NCI-H446 (cell line): ENCODE results near the gene EPB41L4B.
"Not testable (repeated sequence)": the region's sequence is repeated elsewhere in the genome, so short reads cannot be mapped to it uniquely, and the experiment has no call there.

Source experiments
- DNase-seq, 2 experiments: peaks; one replicate each; lab custom pipeline; 2025; lab: John Stamatoyannopoulos, UW

EPB41L4B gene

DNA sequence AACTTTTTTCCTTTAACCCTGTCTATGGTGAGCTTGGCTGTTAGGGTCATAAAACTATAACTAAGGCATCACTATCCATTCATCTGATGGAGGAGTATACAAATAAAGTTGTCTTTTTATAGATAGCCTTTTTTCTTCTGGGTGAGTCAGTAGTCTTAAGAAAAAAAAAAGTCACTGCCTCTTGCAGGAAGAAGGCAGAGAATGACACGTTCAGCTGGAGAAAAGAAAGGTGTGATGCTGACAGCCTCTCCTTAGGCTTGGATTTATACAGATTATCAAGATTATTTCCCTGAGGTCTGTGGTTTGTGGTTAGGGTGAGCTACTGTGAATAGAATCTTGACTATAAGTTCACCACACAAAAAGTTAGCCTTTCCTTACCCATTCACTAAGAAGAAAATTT, 23.0 kb downstream of the EPB41L4B start:
- DNase-seq, result no peak

DNA sequence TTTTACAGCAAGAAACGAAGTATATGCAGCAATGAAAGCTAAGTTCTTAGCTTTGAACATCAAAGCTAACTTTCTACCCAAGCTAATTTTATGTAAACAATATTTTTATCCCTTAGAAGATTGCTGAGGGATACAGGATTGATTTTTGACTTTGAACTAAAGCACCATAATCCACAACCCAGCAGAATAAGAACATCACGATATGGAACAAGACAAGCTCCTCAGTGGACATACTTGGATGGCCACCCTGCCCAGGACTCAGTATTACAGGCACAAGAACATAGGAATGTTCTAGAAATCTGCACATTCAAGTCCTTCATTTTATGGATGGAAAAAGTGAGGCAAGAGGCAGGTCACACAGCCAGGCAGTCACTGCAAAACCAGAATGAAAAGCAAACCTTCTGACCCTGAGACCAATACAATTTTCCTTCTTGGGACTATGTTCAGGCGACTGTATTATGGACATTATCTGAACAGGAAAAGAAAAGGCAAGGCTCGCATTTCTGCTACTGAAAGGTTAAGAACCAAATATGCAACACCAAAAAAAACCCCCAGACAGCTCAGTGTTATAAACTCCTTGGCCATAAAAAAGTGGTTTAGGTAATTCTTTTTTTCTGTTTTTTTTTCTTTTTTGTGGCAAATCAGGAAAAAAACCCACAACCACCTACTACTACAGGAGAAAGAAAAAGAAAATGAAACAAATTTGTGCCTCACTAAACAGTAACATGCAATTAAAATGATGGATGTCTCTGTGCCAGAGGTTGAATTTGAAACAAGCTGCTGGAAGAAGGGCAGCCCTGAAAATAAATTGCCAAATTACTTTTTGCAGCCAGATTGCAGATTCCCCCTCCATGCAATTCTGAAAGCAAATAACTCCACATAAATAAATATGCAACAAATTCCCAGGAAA, 25.4 kb downstream of the EPB41L4B start:
- no peak for DNase-seq

DNA sequence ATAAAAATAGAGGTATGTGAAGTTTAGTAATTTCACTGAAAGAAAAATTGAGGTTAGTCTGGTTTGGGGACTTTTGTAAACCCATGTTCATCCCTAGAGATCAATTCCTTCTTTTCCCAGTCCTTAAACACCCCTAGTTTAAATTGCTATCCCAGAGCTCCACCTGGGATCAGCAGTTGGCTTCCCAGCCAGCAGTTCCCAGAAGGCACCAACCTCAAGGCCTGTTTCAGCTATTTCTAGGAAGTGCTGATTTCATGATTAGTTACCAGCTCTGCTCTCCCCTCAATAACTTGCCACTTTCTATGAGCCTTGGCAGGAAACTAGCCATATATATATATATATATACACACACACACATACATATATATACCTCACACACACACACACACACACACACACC, 30.5 kb downstream of the EPB41L4B start:
- no peak for DNase-seq

DNA sequence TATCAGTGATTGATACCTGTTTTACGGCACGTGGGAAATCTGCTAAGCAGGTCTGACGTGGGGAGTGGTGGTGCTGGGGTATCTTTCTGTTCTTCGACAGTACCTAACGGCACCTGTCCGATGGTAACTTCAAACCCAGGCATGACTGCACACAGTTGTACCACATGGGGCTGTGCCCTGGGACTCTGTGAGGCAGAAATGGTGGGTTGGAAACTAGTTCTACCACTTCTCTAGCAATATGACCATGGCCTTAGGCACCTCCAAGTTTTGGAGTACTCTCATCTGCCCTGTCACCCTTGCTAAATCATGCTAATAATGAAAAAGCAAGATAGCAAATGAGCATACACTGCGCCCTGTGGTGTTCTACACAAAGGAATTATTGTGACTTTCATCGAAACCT, 30.9 kb downstream of the EPB41L4B start:
- no peak for DNase-seq

DNA sequence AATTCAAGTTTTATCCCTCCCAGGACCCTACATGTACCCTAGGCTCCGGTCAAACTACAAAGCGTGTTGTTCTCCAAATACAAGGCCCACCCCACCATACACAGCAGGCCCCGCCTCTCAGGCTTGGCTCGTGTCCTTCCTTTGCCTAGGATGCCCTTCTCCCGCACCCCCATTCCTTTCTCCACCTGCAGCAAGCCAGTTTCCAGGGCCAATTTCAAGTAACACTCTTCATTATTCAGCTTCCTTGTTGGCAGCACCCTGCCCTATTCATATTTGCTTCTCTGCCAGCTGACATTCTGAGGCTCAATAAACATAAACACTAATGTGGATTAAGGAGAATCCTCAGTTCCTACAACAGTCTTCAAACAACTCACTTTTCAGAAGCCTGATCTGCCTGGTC, 31.7 kb downstream of the EPB41L4B start:
- DNase-seq, result no peak

DNA sequence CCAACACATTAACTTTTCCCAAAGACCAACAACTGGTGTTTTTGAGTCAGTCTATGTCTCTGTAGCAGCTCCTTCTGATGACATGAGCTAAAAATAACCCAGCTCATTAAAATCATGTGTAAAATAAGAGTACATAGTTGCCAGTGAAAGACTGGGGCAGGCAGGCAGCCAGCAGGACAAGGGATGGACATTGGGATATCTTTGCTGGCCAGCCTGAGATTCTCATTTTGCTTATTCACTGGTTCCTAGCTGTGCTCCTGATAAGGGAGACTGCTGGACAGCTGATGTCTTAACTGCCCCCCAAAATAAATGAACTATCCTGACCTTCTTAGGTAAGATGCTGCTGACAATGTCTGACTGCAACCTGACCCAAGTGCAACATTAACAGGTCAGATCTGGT, 33.9 kb downstream of the EPB41L4B start:
- no peak for DNase-seq

DNA sequence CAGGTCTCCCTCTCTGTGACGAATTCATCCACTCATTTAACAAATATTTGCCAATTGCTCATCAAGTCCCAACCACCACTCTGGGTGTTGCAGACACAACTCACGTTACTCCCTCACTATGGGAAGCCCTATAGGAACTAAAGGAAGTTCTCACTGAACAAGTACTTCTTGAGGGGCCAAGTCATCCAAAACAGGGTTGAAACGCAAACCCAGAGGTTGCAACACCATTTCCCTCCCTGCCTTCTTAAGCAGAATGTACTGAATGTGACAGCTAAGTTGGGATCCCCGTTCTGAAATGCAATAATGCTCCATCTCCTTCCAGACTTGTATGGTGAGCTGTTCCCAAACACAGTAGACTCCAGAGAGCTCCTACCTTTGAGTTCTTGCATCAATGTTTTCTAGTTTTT, 34.3 kb downstream of the EPB41L4B start:
- no peak for DNase-seq

DNA sequence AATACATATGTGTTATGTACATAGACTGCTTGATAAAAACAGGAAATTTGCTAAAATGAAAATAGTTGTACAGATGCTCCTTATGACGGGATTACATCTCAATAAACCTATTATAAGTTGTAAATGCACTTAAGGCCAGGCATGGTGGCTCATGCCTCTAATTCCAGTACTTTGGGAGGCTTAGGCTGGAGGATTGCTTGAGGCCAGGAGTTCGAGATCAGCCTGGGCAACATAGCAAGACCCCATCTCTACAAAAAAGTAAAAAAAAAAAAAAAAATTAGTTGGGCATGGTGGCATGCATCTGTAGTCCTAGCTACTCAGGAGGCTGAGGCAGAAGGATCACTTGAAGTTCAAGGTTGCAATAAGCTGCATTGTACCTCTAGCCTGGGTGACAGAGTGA, 37.2 kb downstream of the EPB41L4B start:
- not testable (repeated sequence) for DNase-seq

DNA sequence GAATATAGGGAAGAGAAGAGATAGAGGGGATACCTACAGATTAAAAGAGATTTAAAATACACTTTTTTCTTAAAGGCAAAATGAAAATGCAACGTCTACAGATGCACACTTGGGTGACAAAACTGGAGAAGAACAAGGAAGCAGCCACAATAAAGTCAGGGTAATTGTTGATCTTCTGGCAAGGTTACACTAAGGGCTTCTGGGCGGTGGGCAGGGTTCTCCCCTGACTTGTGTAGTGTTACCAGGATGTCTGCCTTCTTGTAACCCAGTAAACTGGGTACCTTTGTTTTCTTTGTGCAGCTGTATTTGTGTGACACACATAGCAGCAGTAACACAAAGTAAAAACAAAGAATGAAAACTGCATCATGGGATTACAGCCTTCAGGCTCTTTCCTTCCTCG, 37.8 kb downstream of the EPB41L4B start:
- DNase-seq, result no peak

DNA sequence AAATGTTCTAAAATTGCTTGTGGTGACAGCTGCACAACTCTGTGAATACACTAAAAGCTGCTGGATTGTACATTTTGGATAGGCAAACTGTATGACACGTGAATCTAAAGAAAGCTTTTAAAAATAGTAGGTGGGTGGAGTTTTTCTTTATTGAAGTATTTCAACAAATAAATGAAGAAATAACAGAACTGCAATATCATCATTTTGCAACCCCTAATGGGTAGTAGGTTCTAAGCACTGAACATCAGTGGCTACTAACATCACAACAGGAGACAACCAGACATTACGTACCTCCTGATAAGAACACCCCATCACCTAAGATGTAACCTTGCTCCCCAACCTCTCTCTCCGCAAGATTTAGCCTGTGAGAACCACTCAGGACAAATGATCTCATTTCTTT, 38.6 kb downstream of the EPB41L4B start:
- no peak for DNase-seq

DNA sequence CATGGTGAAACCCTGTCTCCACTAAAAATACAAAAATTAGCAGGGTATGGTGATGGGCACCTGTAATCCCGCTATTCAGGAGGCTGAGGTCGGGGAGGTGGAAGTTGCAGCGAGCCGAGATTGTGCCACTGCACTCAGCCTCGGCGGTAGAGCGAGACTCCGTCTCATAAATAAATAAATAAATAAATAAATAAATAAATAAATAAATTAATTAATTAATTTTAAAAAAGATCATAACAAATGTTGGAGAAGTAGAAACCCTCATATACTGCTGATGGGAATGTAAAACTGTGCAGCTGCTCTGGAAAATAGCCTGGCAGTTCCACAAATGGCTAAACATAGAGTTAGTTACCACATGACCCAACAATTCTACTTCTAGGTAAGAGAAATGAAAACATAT, 39.3 kb downstream of the EPB41L4B start:
- DNase-seq, result no peak

DNA sequence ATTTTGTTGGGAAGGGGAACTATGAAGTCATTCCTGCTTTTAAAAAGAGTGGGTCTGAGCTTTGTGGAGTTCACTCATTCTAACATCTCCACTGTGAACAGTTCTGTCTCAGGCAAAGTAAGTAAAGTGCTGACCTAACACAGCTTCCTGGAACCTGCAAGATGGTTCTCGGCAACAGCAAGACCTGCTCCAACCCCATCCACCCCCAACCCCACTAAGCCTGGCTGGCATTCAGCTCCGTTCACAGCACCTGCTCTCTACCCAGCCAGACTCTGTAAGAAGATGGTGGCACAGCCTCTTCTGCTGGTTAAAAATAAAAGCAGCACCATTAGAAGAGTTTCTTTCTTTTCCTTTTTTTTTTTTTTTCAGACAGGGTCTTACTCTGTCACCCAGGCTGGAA, 42.0 kb downstream of the EPB41L4B start:
- DNase-seq, result no peak

DNA sequence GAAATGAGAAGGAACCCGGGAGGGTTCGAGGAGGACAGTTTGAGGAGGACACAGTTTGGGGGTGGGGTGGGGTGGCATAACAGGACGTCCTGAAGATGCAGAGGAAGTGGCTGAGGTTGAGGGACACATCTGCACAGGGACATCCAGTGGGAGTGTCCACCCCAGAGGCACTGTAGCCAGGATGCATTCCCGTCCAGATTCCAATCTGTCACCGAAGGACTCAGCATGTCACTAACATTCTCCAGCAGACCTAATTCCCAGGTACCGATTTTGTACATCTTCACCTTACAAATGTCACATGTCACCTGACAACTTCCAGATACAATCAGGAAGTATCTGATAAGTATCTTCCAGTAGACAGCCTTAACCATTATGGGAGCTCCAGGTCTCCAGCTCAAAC, 42.6 kb downstream of the EPB41L4B start:
- no peak for DNase-seq

DNA sequence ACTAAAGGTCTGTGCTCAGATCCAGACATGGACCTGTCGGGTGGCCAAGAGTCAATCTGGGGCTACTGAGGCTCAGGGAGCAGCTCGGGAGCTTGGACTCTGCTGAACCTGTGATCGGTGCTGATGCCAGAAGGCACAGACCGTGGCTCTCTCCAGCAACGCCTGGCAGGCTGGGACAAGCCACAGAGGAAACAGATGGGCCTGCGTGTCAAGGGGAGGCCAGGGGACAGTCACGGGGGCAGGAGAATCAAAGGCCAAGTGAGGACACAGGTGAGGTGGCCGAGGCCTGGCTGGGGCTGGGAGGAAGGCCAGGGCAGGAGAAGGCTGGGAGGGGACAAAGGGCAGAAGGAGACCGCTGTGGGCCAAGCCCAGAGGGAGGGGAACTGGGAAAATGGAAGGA, 43.4 kb downstream of the EPB41L4B start:
- DNase-seq, result peak in 1 of 2 experiments; percentile 26

DNA sequence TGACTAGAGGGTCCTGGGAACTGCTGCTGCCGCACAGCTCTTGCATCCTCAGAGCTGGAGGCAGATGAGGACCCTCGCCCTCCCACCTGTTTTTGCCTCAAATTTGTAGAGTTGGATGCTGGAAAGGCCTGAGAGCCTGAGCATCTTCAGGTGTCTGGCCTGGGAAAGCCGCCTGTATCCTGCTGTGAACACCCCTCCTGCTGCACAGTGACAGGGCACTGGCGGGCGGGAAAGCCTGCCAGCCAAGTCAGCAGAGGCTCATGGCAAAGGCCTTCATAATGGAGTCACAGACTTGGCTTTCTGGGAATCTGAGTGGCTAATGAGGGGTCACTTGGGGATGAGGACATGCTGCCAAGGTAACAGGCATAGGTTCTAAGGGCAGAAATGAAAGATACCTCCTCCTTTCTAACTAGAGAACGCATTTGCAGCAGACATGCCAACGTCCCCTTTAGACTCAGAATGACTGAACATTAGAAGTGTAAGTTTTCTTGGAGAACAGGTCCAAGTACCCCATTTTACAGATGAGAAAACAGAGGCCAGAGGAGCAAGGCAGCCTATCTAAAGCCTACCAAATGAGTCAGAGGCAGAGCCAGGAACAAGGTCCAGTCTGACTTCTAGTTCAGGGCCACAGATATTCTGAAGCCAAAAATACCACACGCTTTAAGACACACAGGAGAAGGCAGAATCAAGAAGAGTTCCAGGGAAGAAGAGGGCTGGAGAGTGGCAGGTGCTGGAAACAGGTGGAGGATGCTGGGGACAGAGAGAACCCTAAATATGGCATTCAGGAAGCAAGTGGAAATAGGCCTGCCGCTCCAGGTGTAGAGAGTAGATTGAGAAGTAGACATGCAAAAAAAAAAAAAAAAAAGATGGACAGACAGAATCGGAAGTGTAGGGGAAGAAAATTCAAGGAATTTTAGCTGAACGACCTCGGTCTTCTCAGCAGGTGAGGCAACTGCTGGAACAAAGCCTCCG, 44.1 kb downstream of the EPB41L4B start:
- no peak for DNase-seq

DNA sequence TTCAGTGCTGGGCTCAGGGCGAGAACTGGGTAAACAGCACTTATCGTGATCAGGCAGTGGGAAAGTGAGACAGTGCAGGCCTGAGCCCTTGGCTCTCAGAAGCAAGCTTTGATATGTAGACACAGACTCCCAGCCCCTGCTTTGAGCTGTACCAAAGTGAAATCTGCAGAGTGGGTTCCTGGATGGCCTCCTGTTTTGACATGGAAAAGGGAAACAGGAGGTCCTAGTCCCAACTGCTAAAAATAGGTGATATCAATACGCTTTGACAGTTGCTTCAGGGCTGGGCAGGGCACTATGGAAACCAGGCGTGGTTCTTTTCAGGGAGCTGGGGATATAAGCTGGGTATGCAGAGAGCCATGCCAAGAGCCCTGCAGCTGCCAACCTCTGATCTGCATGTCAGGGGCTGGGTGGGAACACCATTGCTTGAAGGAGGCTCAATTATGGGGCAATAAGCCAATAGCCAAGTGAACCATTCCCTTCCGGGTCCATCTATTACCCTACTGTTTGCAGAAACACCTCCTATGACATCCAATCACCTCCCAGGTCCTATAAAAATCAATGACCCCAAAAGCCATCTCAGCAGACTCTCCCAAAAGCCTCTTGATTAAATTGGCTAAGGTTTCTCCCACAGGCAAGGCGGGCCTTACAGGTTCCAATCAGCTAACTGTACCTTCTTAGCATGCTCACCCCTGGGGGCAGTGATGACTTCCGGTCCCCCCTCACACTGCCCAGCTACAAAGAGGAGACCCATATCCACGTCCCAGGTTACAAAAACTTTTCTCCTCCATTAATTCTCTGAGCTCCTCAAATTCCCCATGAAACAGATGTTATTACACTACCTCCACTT, 45.8 kb downstream of the EPB41L4B start:
- peak in 1 of 2 experiments; percentile 16 for DNase-seq

DNA sequence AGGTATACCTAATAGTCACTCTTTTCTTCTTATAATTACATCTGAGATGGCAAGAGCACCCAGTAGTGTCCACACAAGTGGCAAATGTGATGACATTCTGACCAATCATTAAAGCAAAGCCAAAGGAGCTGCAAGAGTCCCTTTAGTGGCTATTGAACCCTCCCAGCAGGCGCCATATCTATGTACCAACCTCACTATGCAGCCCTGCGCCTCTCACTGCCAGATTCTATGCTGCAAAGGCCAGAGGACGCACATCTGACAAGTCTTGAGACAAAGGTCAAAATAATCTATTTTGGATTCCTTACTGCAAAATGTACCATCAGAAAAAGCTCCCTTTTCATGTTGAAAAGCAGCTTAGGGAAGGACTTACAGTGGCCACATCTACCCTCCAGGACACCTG, 47.0 kb downstream of the EPB41L4B start:
- no peak for DNase-seq

DNA sequence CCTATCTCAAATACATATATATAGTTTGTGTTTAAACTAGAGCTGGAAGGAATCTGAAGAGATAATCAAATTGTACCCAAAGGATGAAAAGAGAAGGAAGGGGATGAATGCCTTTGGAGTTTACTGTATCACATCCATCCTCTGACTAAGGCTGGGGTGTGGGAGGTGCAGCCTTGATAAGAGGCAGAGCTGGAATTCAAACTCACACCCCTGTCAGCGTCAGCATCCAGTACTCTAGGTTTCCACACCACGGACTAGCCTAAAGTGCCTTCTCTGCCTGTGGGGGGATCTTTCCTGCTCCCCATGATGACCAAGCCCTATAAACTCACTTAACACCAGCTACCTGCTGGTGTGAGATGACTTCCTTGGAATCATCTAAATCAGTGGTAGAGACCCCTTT, 48.1 kb downstream of the EPB41L4B start:
- no peak for DNase-seq

DNA sequence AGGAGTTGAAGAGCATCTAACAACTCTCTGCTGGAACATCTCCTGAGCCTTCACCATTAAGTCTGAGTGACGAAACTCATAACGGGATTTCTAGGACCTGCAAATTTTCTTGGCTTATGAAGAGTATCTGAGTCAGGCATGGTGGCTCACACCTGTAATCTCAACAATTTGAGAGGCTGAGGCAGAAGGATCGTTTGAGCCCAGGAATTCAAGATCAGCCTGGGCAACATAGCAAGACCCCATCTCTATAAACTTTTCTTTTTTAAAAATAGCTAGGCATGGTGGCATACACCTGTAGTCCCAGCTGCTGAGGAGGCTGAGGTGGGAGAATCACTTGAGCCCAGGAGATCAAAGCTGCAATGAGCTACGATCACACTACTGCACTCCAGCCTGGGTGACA, 48.8 kb downstream of the EPB41L4B start:
- DNase-seq, result no peak

DNA sequence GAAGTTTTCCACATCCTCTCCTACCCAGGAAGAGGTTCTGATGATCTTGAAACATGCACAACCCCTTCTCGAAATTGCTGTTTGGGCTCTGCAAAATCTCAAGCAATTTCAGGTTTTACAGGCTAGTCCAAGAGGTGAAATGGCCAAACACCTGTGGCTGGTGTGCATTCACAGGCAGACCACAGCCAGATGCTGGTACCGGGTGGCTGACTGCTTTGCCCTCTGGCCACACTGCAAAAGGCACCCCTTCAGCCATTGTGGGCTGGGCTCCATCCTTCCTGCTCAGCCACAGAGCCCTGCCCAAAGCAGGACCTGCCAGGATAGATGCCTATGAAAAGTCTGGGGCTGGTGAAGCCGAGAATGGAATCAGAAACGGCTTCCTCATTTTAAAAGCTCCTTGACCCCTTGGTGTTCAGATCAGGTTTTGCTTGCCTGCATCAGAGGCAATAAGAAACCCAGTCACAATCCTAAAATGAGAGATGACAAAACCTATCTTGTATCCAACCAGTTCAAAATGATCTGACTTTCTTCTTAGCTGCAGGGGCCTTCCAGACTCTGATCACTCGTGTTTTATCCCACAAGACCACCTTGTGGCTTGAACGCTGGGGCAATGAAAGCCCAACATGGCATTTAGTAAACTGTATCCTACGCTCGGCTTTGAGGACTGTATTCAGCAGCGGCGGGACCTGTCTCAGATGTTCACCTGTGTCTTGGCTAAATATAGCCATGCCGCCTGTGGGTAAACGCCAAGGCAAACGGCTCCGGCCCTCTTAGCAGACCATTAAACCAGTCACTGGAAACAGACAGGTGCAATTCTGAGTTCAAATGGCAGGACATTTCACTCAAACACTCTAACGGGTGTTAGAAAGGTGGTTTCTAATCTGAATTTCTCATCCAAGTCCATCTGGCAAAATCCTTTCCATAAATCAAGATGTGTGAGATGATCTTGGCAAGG, 49.6 kb downstream of the EPB41L4B start:
- DNase-seq, result peak in 1 of 2 experiments; percentile 8

DNA sequence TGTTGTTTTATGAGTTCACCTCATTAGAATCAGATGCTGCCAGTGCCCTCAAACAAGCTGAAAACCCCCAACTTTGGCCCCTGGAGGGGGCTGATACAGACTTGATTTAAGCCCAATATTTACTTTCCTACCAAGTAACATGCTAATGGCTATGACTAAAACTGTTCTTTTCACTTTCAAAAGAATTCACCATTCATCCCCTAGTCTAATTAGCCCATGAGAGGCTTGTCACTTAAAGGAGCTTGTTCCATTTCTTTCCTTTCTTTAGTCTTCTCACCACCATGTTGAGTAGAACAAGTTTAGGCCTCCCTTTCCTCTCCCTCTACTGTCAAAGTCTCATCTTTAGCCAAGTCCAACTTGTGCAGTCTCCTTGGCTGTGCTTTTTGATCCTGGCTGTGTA, 50.4 kb downstream of the EPB41L4B start:
- DNase-seq, result no peak
